ENCODE measurements around the gene FKBP6.
"Not testable (repeated sequence)": the region's sequence is repeated elsewhere in the genome, so short reads cannot be mapped to it uniquely, and the experiment has no call there.

The FKBP6 gene, protein sequence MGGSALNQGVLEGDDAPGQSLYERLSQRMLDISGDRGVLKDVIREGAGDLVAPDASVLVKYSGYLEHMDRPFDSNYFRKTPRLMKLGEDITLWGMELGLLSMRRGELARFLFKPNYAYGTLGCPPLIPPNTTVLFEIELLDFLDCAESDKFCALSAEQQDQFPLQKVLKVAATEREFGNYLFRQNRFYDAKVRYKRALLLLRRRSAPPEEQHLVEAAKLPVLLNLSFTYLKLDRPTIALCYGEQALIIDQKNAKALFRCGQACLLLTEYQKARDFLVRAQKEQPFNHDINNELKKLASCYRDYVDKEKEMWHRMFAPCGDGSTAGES

DNA sequence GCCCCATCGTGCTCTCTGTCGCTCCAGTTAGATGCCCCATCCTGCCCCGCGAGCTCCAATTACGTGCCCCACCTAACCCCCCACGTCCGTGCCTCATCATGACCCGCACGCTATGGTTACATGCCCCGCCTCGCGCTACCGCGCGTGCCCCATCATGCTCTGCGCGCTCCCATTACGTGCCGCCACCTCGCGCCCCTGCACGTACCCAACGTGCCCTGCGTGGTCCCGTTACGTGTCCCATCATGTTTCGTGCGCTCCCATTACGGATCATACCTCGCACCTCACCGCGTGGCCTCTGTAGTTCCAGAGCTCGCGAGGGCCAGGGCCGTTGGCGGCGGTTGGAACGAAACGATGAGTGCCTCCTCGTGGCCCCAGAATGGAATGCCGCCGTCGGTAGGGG is at the start of gene FKBP6, which contains the start of gene TRIM50:
Gene FKBP6, plus strand, starts transcription at position 240 of the 400 bp plus-strand sequence. CDS start 268 bp downstream, outside the sequence.
Gene TRIM50, minus strand, starts transcription at position 161 of the 400 bp plus-strand sequence. CDS start 3,295 bp downstream, outside the sequence.
- H3K9me3 Mint-ChIP-seq; H3K4me1 Mint-ChIP-seq; H3K4me3 Mint-ChIP-seq; H3K36me3 Mint-ChIP-seq (ENCODE audit: low read depth): not testable (repeated sequence)
- peaks cover 10% of the 10 kb centered on the region for H3K27me3 Mint-ChIP-seq (ENCODE audit: low read depth)
- H3K27ac Mint-ChIP-seq: peak within 1 kb of the TSS in 1 of 3 experiments; percentile 88

GRCh38 chr7:73297235-73297634 is 30.7 kb upstream of the FKBP6 start:
- H3K9me3 Mint-ChIP-seq; H3K27ac Mint-ChIP-seq; H3K36me3 Mint-ChIP-seq (ENCODE audit: low read depth); H3K27me3 Mint-ChIP-seq (ENCODE audit: low read depth); H3K4me3 Mint-ChIP-seq; H3K4me1 Mint-ChIP-seq: not testable (repeated sequence)

- not testable (repeated sequence) for H3K27me3 Mint-ChIP-seq (ENCODE audit: low read depth); H3K4me3 Mint-ChIP-seq; H3K36me3 Mint-ChIP-seq (ENCODE audit: low read depth); H3K27ac Mint-ChIP-seq; H3K9me3 Mint-ChIP-seq; H3K4me1 Mint-ChIP-seq
Observed at GRCh38 chr7:73297706-73298105, 30.3 kb upstream of the FKBP6 start.

DNA sequence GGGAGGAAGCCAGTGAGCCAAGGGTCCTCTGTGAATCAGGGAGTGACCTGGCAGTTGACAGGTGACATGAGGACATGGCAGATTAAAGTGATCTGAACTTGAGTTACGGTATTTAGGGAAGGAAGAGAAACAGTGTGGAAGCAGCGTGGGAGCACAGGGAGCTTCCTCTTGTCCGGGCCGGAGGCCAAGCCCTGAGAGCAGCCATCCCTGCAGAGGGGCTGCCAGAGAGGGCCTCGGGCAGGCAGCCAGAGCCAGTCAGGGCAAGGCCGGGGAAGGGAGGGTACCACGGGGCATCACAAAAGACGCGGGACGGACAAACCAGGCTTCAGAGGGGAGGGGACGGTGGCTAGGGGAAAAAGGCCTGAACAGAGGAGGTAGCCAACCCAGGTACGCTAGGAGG is 28.1 kb upstream of the FKBP6 start:
- H3K4me3 Mint-ChIP-seq; H3K27me3 Mint-ChIP-seq (ENCODE audit: low read depth); H3K4me1 Mint-ChIP-seq; H3K27ac Mint-ChIP-seq; H3K9me3 Mint-ChIP-seq; H3K36me3 Mint-ChIP-seq (ENCODE audit: low read depth): not testable (repeated sequence)

- not testable (repeated sequence) for H3K27me3 Mint-ChIP-seq (ENCODE audit: low read depth); H3K36me3 Mint-ChIP-seq (ENCODE audit: low read depth); H3K4me3 Mint-ChIP-seq; H3K9me3 Mint-ChIP-seq; H3K4me1 Mint-ChIP-seq; H3K27ac Mint-ChIP-seq
Observed at GRCh38 chr7:73301108-73301507, 26.9 kb upstream of the FKBP6 start.

GRCh38 chr7:73302846-73303245 is 25.1 kb upstream of the FKBP6 start:
- H3K27me3 Mint-ChIP-seq (ENCODE audit: low read depth); H3K27ac Mint-ChIP-seq; H3K4me3 Mint-ChIP-seq; H3K9me3 Mint-ChIP-seq: not testable (repeated sequence)
- peaks cover 11% of the 10 kb centered on the region for H3K4me1 Mint-ChIP-seq
- H3K36me3 Mint-ChIP-seq (ENCODE audit: low read depth): peaks cover 17% of the 10 kb centered on the region

DNA sequence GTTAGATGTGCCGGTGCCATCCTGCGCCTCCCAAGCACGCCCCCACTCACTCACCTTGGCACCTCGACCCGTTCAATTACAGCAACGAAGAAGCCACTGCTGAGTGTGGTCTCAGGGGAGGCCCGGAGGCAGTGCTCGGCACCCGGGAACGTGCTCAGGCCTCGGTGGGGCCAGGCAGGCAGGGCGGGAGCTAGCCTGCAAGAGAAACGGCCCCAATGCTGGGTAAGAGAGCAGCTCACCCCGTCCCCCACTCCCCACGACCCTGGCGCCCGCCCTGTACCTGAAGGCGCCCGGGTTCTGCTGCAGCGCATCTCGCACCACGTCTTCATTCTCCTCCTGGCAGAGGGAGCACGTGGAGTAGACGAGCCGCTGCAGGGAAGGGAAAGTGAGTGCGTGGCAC is 24.4 kb upstream of the FKBP6 start:
- H3K4me3 Mint-ChIP-seq: no peak overlapping the region
- H3K4me1 Mint-ChIP-seq: peaks cover 16% of the 10 kb centered on the region
- no peak for TF ChIP-seq CTCF (IDR thresholded peaks at IDR 0.05; ENCODE audit: unreplicated experiment in 3 of 3)
- H3K36me3 Mint-ChIP-seq (ENCODE audit: low read depth): peaks cover 17% of the 10 kb centered on the region
- H3K27me3 Mint-ChIP-seq (ENCODE audit: low read depth): no peaks in the 10 kb centered on the region
- H3K9me3 Mint-ChIP-seq: no peaks in the 10 kb centered on the region
- H3K27ac Mint-ChIP-seq: no peak overlapping the region

- TF ChIP-seq CTCF (IDR thresholded peaks at IDR 0.05; ENCODE audit: unreplicated experiment in 3 of 3): no peak
- Mint-ChIP-seq H3K36me3 (ENCODE audit: low read depth) (peaks cover 17% of the 10 kb centered on the region), H3K27me3 (ENCODE audit: low read depth) (no peaks in the 10 kb centered on the region), H3K27ac (no peak overlapping the region), H3K4me1 (peaks cover 14% of the 10 kb centered on the region), H3K4me3 (no peak overlapping the region), H3K9me3 (no peaks in the 10 kb centered on the region)
Observed at GRCh38 chr7:73304071-73304470, 23.9 kb upstream of the FKBP6 start.

DNA sequence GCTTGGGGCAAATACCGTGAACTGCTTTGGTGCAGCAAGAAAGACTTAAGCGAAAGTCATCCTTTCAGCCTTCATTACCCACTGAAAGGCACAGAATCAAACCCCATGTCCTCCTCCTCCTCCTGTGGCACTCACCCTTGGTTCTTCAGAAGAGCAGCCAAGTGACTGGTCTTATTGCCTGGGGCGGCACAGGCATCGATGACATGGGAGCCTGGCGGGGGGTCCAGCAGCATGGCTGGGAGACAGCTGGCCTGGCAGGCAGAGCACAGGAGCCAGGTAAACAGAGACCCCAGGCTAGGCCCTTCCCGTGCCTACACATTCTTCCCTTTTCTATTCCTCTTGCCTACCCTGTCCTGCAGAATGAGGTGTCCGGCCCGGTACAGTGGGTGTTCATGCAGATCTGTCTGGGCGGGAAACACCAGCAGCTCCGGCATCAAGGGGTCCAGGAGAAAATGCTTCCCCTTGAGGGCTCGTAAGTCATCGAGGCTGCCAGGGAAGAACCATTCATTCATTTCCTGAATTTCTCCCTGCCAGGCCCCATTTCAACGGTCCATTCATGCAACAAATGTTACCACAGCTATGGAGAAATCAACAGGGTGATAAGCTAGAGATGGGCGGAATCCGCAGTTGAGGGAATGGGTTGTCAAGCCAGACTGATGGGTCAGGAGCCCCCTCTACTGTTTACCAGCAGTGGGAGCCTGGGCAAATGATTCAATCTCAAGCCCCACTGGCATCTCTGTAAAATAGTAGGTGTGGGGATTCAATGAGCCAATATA is 23.2 kb upstream of the FKBP6 start:
- H3K9me3 Mint-ChIP-seq; H3K4me3 Mint-ChIP-seq; H3K27me3 Mint-ChIP-seq (ENCODE audit: low read depth); H3K27ac Mint-ChIP-seq: not testable (repeated sequence)
- Mint-ChIP-seq H3K4me1 (peaks cover 11% of the 10 kb centered on the region), H3K36me3 (ENCODE audit: low read depth) (peaks cover 17% of the 10 kb centered on the region)
